A673 (cell line): ENCODE results near the gene CLSTN2.

ENCODE experiments used
- EZH2 ChIP-seq: fragments of 200-600 bp; sonication (generic); IDR thresholded peaks from 2 replicates; pipeline ENCODE4 v1.6.1; 2017; ENCODE audit warnings: borderline replicate concordance, low read depth, mild to moderate bottlenecking, mixed read lengths, antibody characterized with exemption, low read length; ENCODE audit not compliant: poor library complexity, severe bottlenecking
- TF ChIP-seq, protein P1 (sequence below): fragments of 300-800, 200-600 bp; sonication (generic); conservative IDR thresholded peaks from 2 replicates; pipeline ENCODE4 v1.5.1; 2017; ENCODE audit warnings: low read depth, mild to moderate bottlenecking, antibody characterized with exemption, low read length, moderate library complexity, mixed read lengths

DNA sequence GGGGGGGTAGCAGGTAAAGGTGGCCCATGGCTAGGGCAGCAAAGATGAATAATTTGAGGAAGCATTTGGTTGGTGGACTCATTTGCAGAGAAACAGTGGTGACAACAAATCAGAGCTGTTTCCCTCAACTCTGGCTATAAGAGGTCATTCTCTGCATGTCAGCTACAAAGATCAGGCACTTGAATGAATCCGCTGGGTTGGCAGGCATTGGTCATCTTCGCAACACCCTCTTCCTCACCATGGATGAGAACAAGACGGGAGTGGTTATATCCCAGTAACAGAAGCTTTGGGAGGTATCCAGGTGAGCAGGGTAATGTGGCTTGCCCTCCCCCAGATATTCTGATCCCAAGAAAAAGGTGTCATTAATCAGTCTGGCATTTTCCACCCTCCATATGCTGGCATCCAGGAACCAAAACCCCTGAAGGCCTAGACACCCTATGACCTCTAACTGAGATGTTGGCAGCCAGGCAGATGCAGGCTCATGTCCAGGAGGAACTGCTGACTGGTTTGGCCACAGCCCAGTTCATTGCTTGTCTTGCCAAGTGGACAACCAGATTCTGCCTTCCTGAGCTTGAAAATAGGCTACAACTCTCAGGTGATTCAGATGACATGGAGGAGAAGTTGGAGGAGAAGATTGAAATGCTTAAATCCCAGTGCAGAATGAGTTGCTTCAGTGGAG lies 634.0 kb downstream of the CLSTN2 start:
- TF ChIP-seq, protein P1, sequence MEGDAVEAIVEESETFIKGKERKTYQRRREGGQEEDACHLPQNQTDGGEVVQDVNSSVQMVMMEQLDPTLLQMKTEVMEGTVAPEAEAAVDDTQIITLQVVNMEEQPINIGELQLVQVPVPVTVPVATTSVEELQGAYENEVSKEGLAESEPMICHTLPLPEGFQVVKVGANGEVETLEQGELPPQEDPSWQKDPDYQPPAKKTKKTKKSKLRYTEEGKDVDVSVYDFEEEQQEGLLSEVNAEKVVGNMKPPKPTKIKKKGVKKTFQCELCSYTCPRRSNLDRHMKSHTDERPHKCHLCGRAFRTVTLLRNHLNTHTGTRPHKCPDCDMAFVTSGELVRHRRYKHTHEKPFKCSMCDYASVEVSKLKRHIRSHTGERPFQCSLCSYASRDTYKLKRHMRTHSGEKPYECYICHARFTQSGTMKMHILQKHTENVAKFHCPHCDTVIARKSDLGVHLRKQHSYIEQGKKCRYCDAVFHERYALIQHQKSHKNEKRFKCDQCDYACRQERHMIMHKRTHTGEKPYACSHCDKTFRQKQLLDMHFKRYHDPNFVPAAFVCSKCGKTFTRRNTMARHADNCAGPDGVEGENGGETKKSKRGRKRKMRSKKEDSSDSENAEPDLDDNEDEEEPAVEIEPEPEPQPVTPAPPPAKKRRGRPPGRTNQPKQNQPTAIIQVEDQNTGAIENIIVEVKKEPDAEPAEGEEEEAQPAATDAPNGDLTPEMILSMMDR, result no peak
- no peak for TF ChIP-seq EZH2
